HEK293 (cell line): ENCODE results near the gene B4GALT2.
A peak's percentile ranks its signal among the peaks of the same experiment; 100 is the strongest.

Source experiments
- CTCF ChIA-PET: fragments of 350-600 bp; formaldehyde crosslinking; extraction: SDS; loops from one replicate; lab custom pipeline; 2021; ENCODE audit warnings: antibody characterized with exemption; lab: Yijun Ruan, JAX
- POLR2A ChIA-PET: fragments of 300-600 bp; formaldehyde crosslinking; extraction: SDS; loops from one replicate; lab custom pipeline; 2020; ENCODE audit warnings: antibody characterized with exemption, inconsistent platforms; lab: Yijun Ruan, JAX
- H3K27ac ChIP-seq: fragments of 200-500 bp; sonication (Bioruptor generic); 2 replicates; pipeline ENCODE4 v1.5.1; 2014; ENCODE audit warnings: low read depth, low read length, control low read depth, inconsistent platforms; ENCODE audit errors: extremely low read depth
- H3K36me3 ChIP-seq, 2 experiments: fragments of 200-500 bp in 1 of 2; sonication (Bioruptor generic) in 1 of 2; 1 replicate in 1 of 2; 2 replicates in 1 of 2; pipeline ENCODE4 v1.5.1; 2014 to 2017; ENCODE audit warnings: inconsistent platforms in 2 of 2, low read length in 2 of 2; ENCODE audit not compliant: control insufficient read depth in 2 of 2, insufficient read depth in 1 of 2
- H3K4me1 ChIP-seq: fragments of 200-500 bp; sonication (Bioruptor generic); 2 replicates; pipeline ENCODE4 v1.5.1; 2014; ENCODE audit warnings: mild to moderate bottlenecking, low read length, inconsistent platforms; ENCODE audit not compliant: control insufficient read depth, insufficient read depth
- H3K4me3 ChIP-seq: 2 replicates; pipeline ENCODE4 v1.5.1; 2011; ENCODE audit warnings: low read depth, mild to moderate bottlenecking, control low read depth, low read length, moderate library complexity
- H3K9me3 ChIP-seq: fragments of 200-500 bp; sonication (Bioruptor generic); 2 replicates; pipeline ENCODE4 v1.5.1; 2014; ENCODE audit warnings: low read depth, low read length, inconsistent platforms; ENCODE audit not compliant: control insufficient read depth, insufficient read depth
- BCL6B ChIP-seq: fragments of 450-650 bp; formaldehyde crosslinking; IDR thresholded peaks from 2 replicates; pipeline ENCODE4 v1.5.1; 2017; ENCODE audit warnings: missing biosample characterization, missing genetic modification characterization
- FEZF1 ChIP-seq: fragments of 450-650 bp; formaldehyde crosslinking; IDR thresholded peaks from 2 replicates; pipeline ENCODE4 v1.5.1; 2016; ENCODE audit warnings: missing biosample characterization, missing genetic modification characterization
- GLIS2 ChIP-seq: fragments of 450-650 bp; formaldehyde crosslinking; IDR thresholded peaks from 2 replicates; pipeline ENCODE4 v1.5.1; 2016; ENCODE audit warnings: missing biosample characterization, missing genetic modification characterization
- HOXA7 ChIP-seq: sonication (generic); formaldehyde crosslinking; IDR thresholded peaks from 2 replicates; pipeline ENCODE4 v1.8.1; 2022; ENCODE audit warnings: missing genetic modification reagents, borderline replicate concordance
- HOXD13 ChIP-seq: sonication (generic); formaldehyde crosslinking; IDR thresholded peaks from 2 replicates; pipeline ENCODE4 v1.8.0; 2022; ENCODE audit warnings: missing genetic modification reagents, borderline replicate concordance
- IKZF3 ChIP-seq: fragments of 450-650 bp; IDR thresholded peaks from 2 replicates; pipeline ENCODE4 v1.5.0; 2018; ENCODE audit warnings: missing biosample characterization, mild to moderate bottlenecking, missing genetic modification characterization, moderate library complexity
- KLF7 ChIP-seq: fragments of 450-650 bp; formaldehyde crosslinking; IDR thresholded peaks from 2 replicates; pipeline ENCODE4 v1.5.1; 2016; ENCODE audit warnings: missing biosample characterization, missing genetic modification characterization, borderline replicate concordance
- KLF8 ChIP-seq: fragments of 450-650 bp; formaldehyde crosslinking; IDR thresholded peaks from 2 replicates; pipeline ENCODE4 v1.5.1; 2016; ENCODE audit warnings: missing biosample characterization, missing genetic modification characterization
- PBX3 ChIP-seq: sonication (generic); formaldehyde crosslinking; IDR thresholded peaks from 2 replicates; pipeline ENCODE4 v1.8.1; 2022; ENCODE audit warnings: mild to moderate bottlenecking, moderate library complexity, missing genetic modification reagents
- REPIN1 ChIP-seq: fragments of 450-650 bp; formaldehyde crosslinking; IDR thresholded peaks from 2 replicates; pipeline ENCODE4 v1.5.1; 2017; ENCODE audit warnings: missing biosample characterization, missing genetic modification characterization, low read depth
- TCF7L2 ChIP-seq: IDR thresholded peaks from 2 replicates; pipeline ENCODE4 v1.6.1; 2011; ENCODE audit warnings: low read depth, mild to moderate bottlenecking, inconsistent platforms, low read length, moderate library complexity, borderline replicate concordance
- YY2 ChIP-seq: fragments of 450-650 bp; formaldehyde crosslinking; IDR thresholded peaks from 2 replicates; pipeline ENCODE4 v1.5.1; 2016; ENCODE audit warnings: missing biosample characterization, missing genetic modification characterization
- ZBTB17 ChIP-seq: fragments of 450-650 bp; formaldehyde crosslinking; IDR thresholded peaks from 2 replicates; pipeline ENCODE4 v1.5.1; 2016; ENCODE audit warnings: missing biosample characterization, missing genetic modification characterization
- ZEB2 ChIP-seq: fragments of 450-650 bp; formaldehyde crosslinking; IDR thresholded peaks from 2 replicates; pipeline ENCODE4 v1.5.1; 2016; ENCODE audit warnings: missing biosample characterization, missing genetic modification characterization
- ZFP41 ChIP-seq: fragments of 450-650 bp; formaldehyde crosslinking; IDR thresholded peaks from 2 replicates; pipeline ENCODE4 v1.5.1; 2016; ENCODE audit warnings: missing biosample characterization, missing genetic modification characterization, borderline replicate concordance
- ZNF132 ChIP-seq: fragments of 450-650 bp; formaldehyde crosslinking; IDR thresholded peaks from 2 replicates; pipeline ENCODE4 v1.5.1; 2017; ENCODE audit warnings: missing biosample characterization, missing genetic modification characterization, borderline replicate concordance
- ZNF19 ChIP-seq: fragments of 450-650 bp; formaldehyde crosslinking; IDR thresholded peaks from 2 replicates; pipeline ENCODE4; 2016; ENCODE audit warnings: missing biosample characterization, missing genetic modification characterization, low read depth
- ZNF2 ChIP-seq: fragments of 450-650 bp; formaldehyde crosslinking; IDR thresholded peaks from 2 replicates; pipeline ENCODE4 v1.5.1; 2016; ENCODE audit warnings: missing biosample characterization, missing genetic modification characterization
- ZNF223 ChIP-seq: fragments of 450-650 bp; formaldehyde crosslinking; IDR thresholded peaks from 2 replicates; pipeline ENCODE4 v1.5.1; 2016; ENCODE audit warnings: missing biosample characterization, missing genetic modification characterization
- ZNF341 ChIP-seq: fragments of 450-650 bp; formaldehyde crosslinking; IDR thresholded peaks from 2 replicates; pipeline ENCODE4; 2016; ENCODE audit warnings: low read depth, missing biosample characterization, missing genetic modification characterization
- ZNF366 ChIP-seq: fragments of 450-650 bp; formaldehyde crosslinking; conservative IDR thresholded peaks from 2 replicates; pipeline ENCODE4 v1.5.1; 2016; ENCODE audit warnings: missing biosample characterization, missing genetic modification characterization
- ZNF394 ChIP-seq: fragments of 450-650 bp; formaldehyde crosslinking; IDR thresholded peaks from 2 replicates; pipeline ENCODE4 v1.5.1; 2016; ENCODE audit warnings: missing biosample characterization, missing genetic modification characterization, mild to moderate bottlenecking, moderate library complexity, borderline replicate concordance
- ZNF48 ChIP-seq: fragments of 450-650 bp; formaldehyde crosslinking; IDR thresholded peaks from 2 replicates; pipeline ENCODE4 v1.5.1; 2016; ENCODE audit warnings: missing biosample characterization, missing genetic modification characterization
- ZNF514 ChIP-seq: fragments of 450-650 bp; formaldehyde crosslinking; IDR thresholded peaks from 2 replicates; pipeline ENCODE4 v1.5.1; 2016; ENCODE audit warnings: missing biosample characterization, missing genetic modification characterization
- ZNF555 ChIP-seq: fragments of 450-650 bp; formaldehyde crosslinking; conservative IDR thresholded peaks from 2 replicates; pipeline ENCODE4 v1.5.1; 2017; ENCODE audit warnings: missing biosample characterization, mild to moderate bottlenecking, missing genetic modification characterization, inconsistent platforms
- ZNF571 ChIP-seq: fragments of 450-650 bp; formaldehyde crosslinking; IDR thresholded peaks from 2 replicates; pipeline ENCODE4 v1.5.0; 2017; ENCODE audit warnings: missing biosample characterization, missing genetic modification characterization
- ZNF580 ChIP-seq: fragments of 450-650 bp; formaldehyde crosslinking; IDR thresholded peaks from 2 replicates; pipeline ENCODE4 v1.5.1; 2016; ENCODE audit warnings: missing biosample characterization, missing genetic modification characterization
- ZNF626 ChIP-seq: fragments of 450-650 bp; sonication (Bioruptor Pico); formaldehyde crosslinking; IDR thresholded peaks from 2 replicates; pipeline ENCODE4 v1.5.1; 2018; ENCODE audit warnings: missing biosample characterization, missing genetic modification characterization, inconsistent platforms
- ZNF704 ChIP-seq: fragments of 450-650 bp; formaldehyde crosslinking; IDR thresholded peaks from 2 replicates; pipeline ENCODE4 v1.5.1; 2016; ENCODE audit warnings: missing biosample characterization, missing genetic modification characterization
- ZNF792 ChIP-seq: fragments of 450-650 bp; formaldehyde crosslinking; IDR thresholded peaks from 2 replicates; pipeline ENCODE4 v1.5.1; 2016; ENCODE audit warnings: missing biosample characterization, missing genetic modification characterization
- ZSCAN23 ChIP-seq: fragments of 450-650 bp; formaldehyde crosslinking; IDR thresholded peaks from 2 replicates; pipeline ENCODE4 v1.5.1; 2016; ENCODE audit warnings: missing biosample characterization, missing genetic modification characterization
- TF ChIP-seq, protein P1 (sequence below): fragments of 450-650 bp; formaldehyde crosslinking; IDR thresholded peaks from 2 replicates; pipeline ENCODE4 v1.5.1; 2016; ENCODE audit warnings: missing biosample characterization, missing genetic modification characterization

Gene B4GALT2

GRCh38 chr1:43934101-43934985 lies 44.7 kb upstream of the B4GALT2 start:
- ChIA-PET POLR2A (interaction anchor here (1.0 to 1.5 kb wide), 6 partner anchors 12 to 284 kb away, joined by 4 to 17 read pairs (median 6); partner anchors contain the start of genes IPO13 and KDM4A), CTCF (interaction anchor here (0.6 to 12.4 kb wide), 90 partner anchors 9 to 719 kb away, joined by 3 to 555 read pairs (median 4); partner anchors contain the start of genes DPH2, IPO13, KDM4A and SLC6A9)
- H3K27ac ChIP-seq = peak overlapping the region; percentile 7; the same call in 1 of the 2 replicates
- no peak overlapping the region for H3K4me3 ChIP-seq
- peaks cover 0 to 9% of the 10 kb centered on the region in 2 experiments; a peak in 1 of 3 replicates for H3K36me3 ChIP-seq
- H3K4me1 ChIP-seq = peaks cover 3% of the 10 kb centered on the region; the same call in 1 of the 2 replicates
- no peaks in the 10 kb centered on the region for H3K9me3 ChIP-seq
- TF ChIP-seq ZNF48 (tag by site-specific recombination) = no peak
- peak; percentile 96 for TF ChIP-seq ZNF394 (tag by site-specific recombination)
- no peak for TF ChIP-seq REPIN1 (tag by site-specific recombination)
- TF ChIP-seq ZFP41 (tag by site-specific recombination) = no peak
- TF ChIP-seq HOXA7 (CRISPR knock-in tag) = no peak
- no peak for TF ChIP-seq ZNF792 (tag by site-specific recombination)
- no peak for TF ChIP-seq ZNF580
- TF ChIP-seq, protein P1, sequence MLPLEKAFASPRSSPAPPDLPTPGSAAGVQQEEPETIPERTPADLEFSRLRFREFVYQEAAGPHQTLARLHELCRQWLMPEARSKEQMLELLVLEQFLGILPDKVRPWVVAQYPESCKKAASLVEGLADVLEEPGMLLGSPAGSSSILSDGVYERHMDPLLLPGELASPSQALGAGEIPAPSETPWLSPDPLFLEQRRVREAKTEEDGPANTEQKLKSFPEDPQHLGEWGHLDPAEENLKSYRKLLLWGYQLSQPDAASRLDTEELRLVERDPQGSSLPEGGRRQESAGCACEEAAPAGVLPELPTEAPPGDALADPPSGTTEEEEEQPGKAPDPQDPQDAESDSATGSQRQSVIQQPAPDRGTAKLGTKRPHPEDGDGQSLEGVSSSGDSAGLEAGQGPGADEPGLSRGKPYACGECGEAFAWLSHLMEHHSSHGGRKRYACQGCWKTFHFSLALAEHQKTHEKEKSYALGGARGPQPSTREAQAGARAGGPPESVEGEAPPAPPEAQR (tag by site-specific recombination) = no peak
- TF ChIP-seq TCF7L2 = no peak
- TF ChIP-seq KLF7 (tag by site-specific recombination) = no peak
- TF ChIP-seq ZNF132 (tag by site-specific recombination) = no peak
- no peak for TF ChIP-seq ZNF555
- TF ChIP-seq ZEB2 (tag by site-specific recombination) = no peak
- TF ChIP-seq GLIS2 (tag by site-specific recombination) = 0 out of 2 replicates have a peak, but pooled peaks have one; percentile 19
- TF ChIP-seq HOXD13 (CRISPR knock-in tag) = no peak
- no peak for TF ChIP-seq YY2
- TF ChIP-seq PBX3 = no peak
- peak; percentile 63 for TF ChIP-seq ZNF341 (tag by site-specific recombination)
- no peak for TF ChIP-seq ZSCAN23 (tag by site-specific recombination)
- TF ChIP-seq ZNF19 (tag by site-specific recombination) = no peak
- peak; percentile 72 for TF ChIP-seq ZNF2 (tag by site-specific recombination)
- no peak for TF ChIP-seq ZNF704 (tag by site-specific recombination)
- no peak for TF ChIP-seq ZNF223 (tag by site-specific recombination)
- TF ChIP-seq KLF8 (tag by site-specific recombination) = 0 out of 2 replicates have a peak, but pooled peaks have one; percentile 26
- TF ChIP-seq BCL6B = no peak
- no peak for TF ChIP-seq ZNF571 (tag by site-specific recombination)
- no peak for TF ChIP-seq ZNF626 (tag by site-specific recombination)
- no peak for TF ChIP-seq FEZF1 (tag by site-specific recombination)
- peak; percentile 61; the same call in 1 of the 2 replicates for TF ChIP-seq ZBTB17
- TF ChIP-seq ZNF366 (tag by site-specific recombination) = peak; percentile 82
- no peak for TF ChIP-seq ZNF514 (tag by site-specific recombination)
- TF ChIP-seq IKZF3 (tag by site-specific recombination) = peak; percentile 63; the same call in 1 of the 2 replicates
